ENCODE data around the gene KRT222.

DNA sequence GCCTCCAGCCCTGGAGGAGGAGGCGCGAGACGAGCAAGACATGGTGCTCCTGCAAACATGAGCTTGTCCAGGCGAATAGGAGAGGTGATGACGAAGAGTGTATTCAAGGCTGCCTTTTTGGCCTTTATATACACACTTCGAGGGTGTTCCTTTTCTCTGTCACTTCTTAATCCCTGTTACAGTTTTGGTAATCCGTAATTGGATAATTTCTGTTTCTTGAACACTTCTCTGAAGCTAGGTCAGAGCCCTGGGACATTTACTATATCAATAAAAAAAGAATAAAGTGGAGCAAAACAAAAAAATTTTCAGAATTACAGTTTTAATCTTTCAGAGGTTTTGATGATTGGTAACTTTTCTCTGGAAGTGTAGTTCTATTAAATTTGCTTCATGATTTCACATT lies 38.7 kb upstream of the KRT222 start, which contains the start of gene KRT24:
- TF ChIP-seq SUZ12 (IDR thresholded peaks at IDR 0.05): no peak
- no peak for TF ChIP-seq FOXM1 (IDR thresholded peaks at IDR 0.05; ENCODE audit: borderline replicate concordance)
- TF ChIP-seq ELF4 (IDR thresholded peaks at IDR 0.05): no peak
- TF ChIP-seq, protein P1, sequence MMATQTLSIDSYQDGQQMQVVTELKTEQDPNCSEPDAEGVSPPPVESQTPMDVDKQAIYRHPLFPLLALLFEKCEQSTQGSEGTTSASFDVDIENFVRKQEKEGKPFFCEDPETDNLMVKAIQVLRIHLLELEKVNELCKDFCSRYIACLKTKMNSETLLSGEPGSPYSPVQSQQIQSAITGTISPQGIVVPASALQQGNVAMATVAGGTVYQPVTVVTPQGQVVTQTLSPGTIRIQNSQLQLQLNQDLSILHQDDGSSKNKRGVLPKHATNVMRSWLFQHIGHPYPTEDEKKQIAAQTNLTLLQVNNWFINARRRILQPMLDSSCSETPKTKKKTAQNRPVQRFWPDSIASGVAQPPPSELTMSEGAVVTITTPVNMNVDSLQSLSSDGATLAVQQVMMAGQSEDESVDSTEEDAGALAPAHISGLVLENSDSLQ (IDR thresholded peaks at IDR 0.05): no peak
- no peak for TF ChIP-seq HDGF (IDR thresholded peaks at IDR 0.05; ENCODE audit: borderline replicate concordance)
